ENCODE data around the gene POMC. TPM values are rescaled to one million over a fixed set of nuclear protein-coding genes. Genes with fewer than 3 reads are reported as not detected.
"Not testable (repeated sequence)": the region's sequence is repeated elsewhere in the genome, so short reads cannot be mapped to it uniquely, and the experiment has no call there.

Gene POMC
- total RNA-seq, 2 experiments from 2014 or later, result 4.5 TPM

DNA sequence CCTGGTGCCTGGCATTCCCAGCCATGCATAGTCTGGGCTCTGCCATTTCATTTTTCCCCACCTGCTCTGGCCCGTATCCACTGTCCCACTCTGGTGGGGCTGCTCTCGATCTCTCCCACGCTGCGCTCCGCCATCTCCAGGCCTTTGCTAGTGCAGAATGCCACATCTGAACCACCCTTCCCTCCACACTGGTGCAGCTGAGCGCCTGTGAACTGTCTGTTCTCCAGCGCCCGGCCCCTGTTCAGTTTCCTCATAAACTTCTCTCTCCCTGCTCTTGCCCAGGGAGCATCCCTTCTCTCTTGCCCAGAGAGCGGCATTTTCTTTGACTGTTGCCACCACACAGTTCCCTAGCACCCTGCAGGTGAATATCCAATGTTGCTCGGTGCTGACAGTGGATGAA lies 21.5 kb downstream of the POMC start:
- H3K36me3 Mint-ChIP-seq (ENCODE audit: low read depth), result no peaks in the 10 kb centered on the region
- no peak overlapping the region for H3K27ac ChIP-seq (ENCODE audit: low read depth in 1 of 2, low read length in 2 of 2)
- no peak overlapping the region for H3K4me3 Mint-ChIP-seq
- no peaks in the 10 kb centered on the region for H3K4me1 ChIP-seq (ENCODE audit: insufficient read depth, low read length)
- H3K4me3 ChIP-seq (ENCODE audit: low read length), result no peak overlapping the region
- H3K27me3 Mint-ChIP-seq, result no peaks in the 10 kb centered on the region
- TF ChIP-seq, protein P1, sequence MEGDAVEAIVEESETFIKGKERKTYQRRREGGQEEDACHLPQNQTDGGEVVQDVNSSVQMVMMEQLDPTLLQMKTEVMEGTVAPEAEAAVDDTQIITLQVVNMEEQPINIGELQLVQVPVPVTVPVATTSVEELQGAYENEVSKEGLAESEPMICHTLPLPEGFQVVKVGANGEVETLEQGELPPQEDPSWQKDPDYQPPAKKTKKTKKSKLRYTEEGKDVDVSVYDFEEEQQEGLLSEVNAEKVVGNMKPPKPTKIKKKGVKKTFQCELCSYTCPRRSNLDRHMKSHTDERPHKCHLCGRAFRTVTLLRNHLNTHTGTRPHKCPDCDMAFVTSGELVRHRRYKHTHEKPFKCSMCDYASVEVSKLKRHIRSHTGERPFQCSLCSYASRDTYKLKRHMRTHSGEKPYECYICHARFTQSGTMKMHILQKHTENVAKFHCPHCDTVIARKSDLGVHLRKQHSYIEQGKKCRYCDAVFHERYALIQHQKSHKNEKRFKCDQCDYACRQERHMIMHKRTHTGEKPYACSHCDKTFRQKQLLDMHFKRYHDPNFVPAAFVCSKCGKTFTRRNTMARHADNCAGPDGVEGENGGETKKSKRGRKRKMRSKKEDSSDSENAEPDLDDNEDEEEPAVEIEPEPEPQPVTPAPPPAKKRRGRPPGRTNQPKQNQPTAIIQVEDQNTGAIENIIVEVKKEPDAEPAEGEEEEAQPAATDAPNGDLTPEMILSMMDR (IDR thresholded peaks at IDR 0.05), result no peak
- ATAC-seq (ENCODE audit: poor library complexity), result no peak
- H3K4me1 Mint-ChIP-seq (ENCODE audit: low read depth), result no peaks in the 10 kb centered on the region
- H3K27me3 ChIP-seq (ENCODE audit: control insufficient read depth in 1 of 2, insufficient read depth in 2 of 2, low read length in 2 of 2), result no peaks in the 10 kb centered on the region
- ChIA-PET POLR2A (no interaction called here), CTCF (no interaction called here)
- no peaks in the 10 kb centered on the region for H3K36me3 ChIP-seq (ENCODE audit: insufficient read depth, low read length)
- intact Hi-C loops (cut with DNase I, micrococcal nuclease), result no loop called here
- no peaks in the 10 kb centered on the region for H3K9me3 ChIP-seq (ENCODE audit: control insufficient read depth in 1 of 2, insufficient read depth in 1 of 2, low read length in 2 of 2)
- no peak for DNase-seq
- no peak overlapping the region for H3K27ac Mint-ChIP-seq
- no peaks in the 10 kb centered on the region for H3K9me3 Mint-ChIP-seq

DNA sequence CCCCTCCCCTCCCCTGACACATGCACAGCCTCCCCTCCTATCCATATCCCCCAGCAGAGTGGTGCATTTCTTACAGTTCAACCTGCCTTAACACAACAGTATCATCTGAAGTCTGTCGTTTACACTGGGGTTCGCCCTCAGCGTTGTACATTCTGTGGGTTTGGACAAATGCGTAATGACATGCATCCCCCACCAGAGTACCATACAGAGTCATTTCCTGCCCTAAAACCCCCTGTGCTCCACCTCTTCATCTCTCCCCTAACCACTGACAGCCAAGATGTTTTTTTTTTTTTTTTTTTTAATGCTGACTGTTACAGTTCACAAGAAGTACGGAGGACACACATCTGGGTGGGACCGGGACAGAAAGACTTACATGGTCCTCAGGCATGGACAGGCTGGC lies 22.6 kb downstream of the POMC start:
- POLR2A ChIA-PET, result no interaction called here

DNA sequence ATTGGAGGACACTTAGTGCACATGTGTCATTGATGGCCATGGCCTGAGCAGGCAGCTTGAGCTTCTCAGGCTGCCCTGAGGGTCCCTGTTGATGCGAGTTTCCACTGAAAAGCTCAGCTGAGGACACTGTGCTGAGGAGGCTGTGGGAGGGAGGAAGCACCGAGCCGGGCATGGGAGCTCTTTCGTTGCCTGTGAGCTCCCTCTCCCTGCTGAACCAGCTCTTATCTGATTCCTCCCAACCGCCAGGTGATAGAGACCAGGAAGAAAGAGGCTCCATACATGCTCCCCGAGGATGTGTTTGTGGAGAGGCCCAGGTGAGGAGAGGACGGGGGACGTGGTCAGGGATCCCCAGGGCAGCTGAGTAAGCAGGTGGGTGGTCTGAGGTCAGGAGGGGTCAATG lies 27.3 kb downstream of the POMC start:
- Mint-ChIP-seq H3K36me3 (ENCODE audit: low read depth) (no peaks in the 10 kb centered on the region), H3K27ac (no peak overlapping the region), H3K27me3 (peaks cover 25% of the 10 kb centered on the region), H3K9me3 (no peaks in the 10 kb centered on the region), H3K4me3 (no peak overlapping the region), H3K4me1 (ENCODE audit: low read depth) (no peaks in the 10 kb centered on the region)
- H3K9me3 ChIP-seq (ENCODE audit: control insufficient read depth in 1 of 2, insufficient read depth in 1 of 2, low read length in 2 of 2), result peaks cover 0 to 3% of the 10 kb centered on the region in 2 experiments
- no peaks in the 10 kb centered on the region for H3K36me3 ChIP-seq (ENCODE audit: insufficient read depth, low read length)
- TF ChIP-seq, protein P1 (IDR thresholded peaks at IDR 0.05), result no peak
- H3K27me3 ChIP-seq (ENCODE audit: control insufficient read depth in 1 of 2, insufficient read depth in 2 of 2, low read length in 2 of 2), result peaks cover 2 to 11% of the 10 kb centered on the region in 2 experiments
- ChIA-PET CTCF (no interaction called here), POLR2A (no interaction called here)
- intact Hi-C loops (cut with DNase I, micrococcal nuclease), result no loop called here
- no peak overlapping the region for H3K4me3 ChIP-seq (ENCODE audit: low read length)
- no peak overlapping the region for H3K27ac ChIP-seq (ENCODE audit: low read depth in 1 of 2, low read length in 2 of 2)
- ATAC-seq (ENCODE audit: poor library complexity), result no peak
- DNase-seq, result no peak
- H3K4me1 ChIP-seq (ENCODE audit: insufficient read depth, low read length), result no peaks in the 10 kb centered on the region

More for the DNA sequence above, 22.6 kb downstream of the POMC start:
- Histone ChIP-seq H3K27me3 (ENCODE audit: control insufficient read depth in 1 of 2, insufficient read depth in 2 of 2, low read length in 2 of 2) (peaks cover 0 to 2% of the 10 kb centered on the region in 2 experiments), H3K4me1 (ENCODE audit: insufficient read depth, low read length) (no peaks in the 10 kb centered on the region), H3K4me3 (ENCODE audit: low read length) (no peak overlapping the region), H3K9me3 (ENCODE audit: control insufficient read depth in 1 of 2, insufficient read depth in 1 of 2, low read length in 2 of 2) (no peaks in the 10 kb centered on the region), H3K36me3 (ENCODE audit: insufficient read depth, low read length) (no peaks in the 10 kb centered on the region), H3K27ac (ENCODE audit: low read depth in 1 of 2, low read length in 2 of 2) (no peak overlapping the region)
- Mint-ChIP-seq H3K9me3 (no peaks in the 10 kb centered on the region), H3K27me3 (no peaks in the 10 kb centered on the region), H3K4me3 (no peak overlapping the region), H3K27ac (no peak overlapping the region), H3K4me1 (ENCODE audit: low read depth) (no peaks in the 10 kb centered on the region), H3K36me3 (ENCODE audit: low read depth) (no peaks in the 10 kb centered on the region)
- DNase-seq (peak in 1 of 14 experiments; percentile 19), ATAC-seq (ENCODE audit: poor library complexity) (peak; percentile 74)
- CTCF ChIA-PET, result no interaction called here
- intact Hi-C loops (cut with DNase I, micrococcal nuclease), result no loop called here
- TF ChIP-seq, protein P1 (IDR thresholded peaks at IDR 0.05), result no peak

DNA sequence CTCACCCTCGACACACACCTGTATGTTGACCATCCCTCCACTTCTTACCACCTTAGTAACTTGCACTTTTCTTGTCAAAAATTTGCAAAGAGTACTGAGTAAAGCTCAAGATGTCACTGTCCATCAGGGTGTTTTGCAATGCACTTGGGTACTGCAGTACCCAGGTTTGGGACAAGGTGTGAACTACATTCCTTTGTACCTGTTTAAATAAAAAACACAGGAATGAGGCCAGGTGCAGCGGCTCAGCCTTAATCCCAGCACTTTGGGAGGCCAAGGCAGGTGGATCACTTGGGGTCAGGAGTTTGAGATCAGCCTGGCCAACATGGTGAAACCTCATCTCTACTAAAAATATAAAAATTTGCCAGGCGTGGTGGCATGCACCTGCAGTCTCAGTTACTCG lies 27.8 kb downstream of the POMC start:
- H3K4me1 ChIP-seq (ENCODE audit: insufficient read depth, low read length); POLR2A ChIA-PET; DNase-seq; ATAC-seq (ENCODE audit: poor library complexity); H3K4me3 ChIP-seq (ENCODE audit: low read length); H3K27ac ChIP-seq (ENCODE audit: low read depth in 1 of 2, low read length in 2 of 2); H3K27ac Mint-ChIP-seq; H3K4me3 Mint-ChIP-seq; intact Hi-C loops (cut with DNase I, micrococcal nuclease); H3K36me3 Mint-ChIP-seq (ENCODE audit: low read depth); CTCF ChIA-PET; H3K4me1 Mint-ChIP-seq (ENCODE audit: low read depth); H3K9me3 ChIP-seq (ENCODE audit: control insufficient read depth in 1 of 2, insufficient read depth in 1 of 2, low read length in 2 of 2); H3K36me3 ChIP-seq (ENCODE audit: insufficient read depth, low read length); H3K9me3 Mint-ChIP-seq: not testable (repeated sequence)
- peaks cover 31% of the 10 kb centered on the region for H3K27me3 Mint-ChIP-seq
- peaks cover 2 to 17% of the 10 kb centered on the region in 2 experiments for H3K27me3 ChIP-seq (ENCODE audit: control insufficient read depth in 1 of 2, insufficient read depth in 2 of 2, low read length in 2 of 2)

Measured in CD4-positive, alpha-beta T cell (primary cell).